ENCODE data around the gene GMEB2. TPM values are rescaled to one million over a fixed set of nuclear protein-coding genes. Genes with fewer than 3 reads are reported as not detected.

The GMEB2 gene
- total and polyA plus RNA-seq, 11 donors: 4.3 to 10.0 (median 6.1) TPM

- DNase-seq: no peak
- Histone ChIP-seq H3K27me3 (peaks cover 0 to 17% (median 5%) of the 10 kb centered on the region in 9 donors), H3K27ac (no peak overlapping the region), H3K4me3 (no peak overlapping the region), H3K36me3 (no peaks in the 10 kb centered on the region), H3K9me3 (no peaks in the 10 kb centered on the region), H3K4me1 (peaks cover 0 to 30% (median 19%) of the 10 kb centered on the region in 12 donors)
- WGBS, 4 donors: 79 to 86% (median 81%) methylated on average over 9 to 11 of the region's 11 CpGs
- TF ChIP-seq, protein P1, sequence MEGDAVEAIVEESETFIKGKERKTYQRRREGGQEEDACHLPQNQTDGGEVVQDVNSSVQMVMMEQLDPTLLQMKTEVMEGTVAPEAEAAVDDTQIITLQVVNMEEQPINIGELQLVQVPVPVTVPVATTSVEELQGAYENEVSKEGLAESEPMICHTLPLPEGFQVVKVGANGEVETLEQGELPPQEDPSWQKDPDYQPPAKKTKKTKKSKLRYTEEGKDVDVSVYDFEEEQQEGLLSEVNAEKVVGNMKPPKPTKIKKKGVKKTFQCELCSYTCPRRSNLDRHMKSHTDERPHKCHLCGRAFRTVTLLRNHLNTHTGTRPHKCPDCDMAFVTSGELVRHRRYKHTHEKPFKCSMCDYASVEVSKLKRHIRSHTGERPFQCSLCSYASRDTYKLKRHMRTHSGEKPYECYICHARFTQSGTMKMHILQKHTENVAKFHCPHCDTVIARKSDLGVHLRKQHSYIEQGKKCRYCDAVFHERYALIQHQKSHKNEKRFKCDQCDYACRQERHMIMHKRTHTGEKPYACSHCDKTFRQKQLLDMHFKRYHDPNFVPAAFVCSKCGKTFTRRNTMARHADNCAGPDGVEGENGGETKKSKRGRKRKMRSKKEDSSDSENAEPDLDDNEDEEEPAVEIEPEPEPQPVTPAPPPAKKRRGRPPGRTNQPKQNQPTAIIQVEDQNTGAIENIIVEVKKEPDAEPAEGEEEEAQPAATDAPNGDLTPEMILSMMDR (IDR thresholded peaks at IDR 0.05): no peak
- TF ChIP-seq POLR2A (IDR thresholded peaks at IDR 0.05): no peak
- intact Hi-C loops (cut with DNase I): no loop called here
- no peak for ATAC-seq
Measured at GRCh38 chr20:63648895-63649589, 22.1 kb upstream of the GMEB2 start.

DNA sequence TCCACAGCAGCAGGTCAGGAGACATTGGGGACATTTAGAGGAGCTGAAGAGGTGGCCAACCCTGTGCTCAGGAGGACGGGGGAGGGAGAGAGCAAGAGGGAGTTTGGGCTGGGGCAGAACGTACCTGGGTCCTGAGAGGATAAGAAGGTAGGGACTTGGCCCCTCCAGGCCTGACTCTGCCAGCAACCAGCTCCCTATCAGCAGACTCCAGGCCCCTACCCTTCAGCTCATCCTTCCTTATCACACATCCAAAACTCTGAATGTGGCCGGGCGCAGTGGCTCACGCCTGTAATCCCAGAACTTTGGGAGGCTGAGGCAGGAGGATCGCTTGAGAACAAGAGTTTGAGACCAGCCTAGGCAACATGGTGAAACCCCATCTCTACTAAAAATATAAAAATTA lies 21.3 kb upstream of the GMEB2 start:
- no peaks in the 10 kb centered on the region for H3K9me3 ChIP-seq
- no peak overlapping the region for H3K4me3 ChIP-seq
- peaks cover 0 to 21% (median 15%) of the 10 kb centered on the region in 12 donors for H3K4me1 ChIP-seq
- H3K27me3 ChIP-seq: peaks cover 0 to 17% (median 5%) of the 10 kb centered on the region in 9 donors
- DNase-seq (no peak), ATAC-seq (no peak)
- intact Hi-C loops (cut with DNase I): no loop called here
- TF ChIP-seq, protein P1 (IDR thresholded peaks at IDR 0.05): no peak
- no peak for TF ChIP-seq POLR2A (IDR thresholded peaks at IDR 0.05)
- WGBS, 4 donors: 79 to 91% (median 90%) methylated on average over 6 of the region's 6 CpGs
- no peaks in the 10 kb centered on the region for H3K36me3 ChIP-seq
- H3K27ac ChIP-seq: no peak overlapping the region

GRCh38 chr20:63645218-63645617 lies 18.3 kb upstream of the GMEB2 start:
- no peaks in the 10 kb centered on the region for H3K27me3 ChIP-seq
- DNase-seq (no peak), ATAC-seq (no peak)
- peaks cover 0 to 15% (median 6%) of the 10 kb centered on the region in 12 donors for H3K4me1 ChIP-seq
- TF ChIP-seq POLR2A (IDR thresholded peaks at IDR 0.05): no peak
- TF ChIP-seq, protein P1 (IDR thresholded peaks at IDR 0.05): no peak
- WGBS, 4 donors: 47 to 74% (median 69%) methylated on average over 3 to 4 of the region's 4 CpGs
- intact Hi-C loops (cut with DNase I): no loop called here
- H3K4me3 ChIP-seq: no peak overlapping the region
- H3K36me3 ChIP-seq: no peaks in the 10 kb centered on the region
- H3K27ac ChIP-seq: no peak overlapping the region
- no peaks in the 10 kb centered on the region for H3K9me3 ChIP-seq

DNA sequence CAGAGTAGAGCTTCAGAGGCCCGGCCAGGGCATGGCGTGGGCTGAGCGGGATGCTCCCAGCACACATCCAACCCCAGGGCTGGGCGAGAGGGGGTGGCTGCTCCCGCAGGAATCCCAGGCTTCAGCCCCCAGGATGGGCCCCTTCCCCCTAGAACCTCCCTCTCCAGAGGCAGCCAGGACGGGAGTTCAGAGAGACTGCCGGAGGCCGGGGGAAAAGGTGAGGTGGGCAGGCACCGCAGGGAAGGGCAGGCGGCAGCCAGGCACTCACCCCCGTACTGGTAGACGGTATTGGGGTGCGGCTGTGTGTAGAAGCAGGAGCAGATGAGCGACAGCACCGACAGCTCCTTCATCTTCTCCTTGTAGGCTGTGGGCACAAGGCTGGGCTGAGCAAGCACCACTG lies 17.0 kb upstream of the GMEB2 start:
- intact Hi-C loops (cut with DNase I): no loop called here
- no peaks in the 10 kb centered on the region for H3K9me3 ChIP-seq
- no peak overlapping the region for H3K4me3 ChIP-seq
- H3K27me3 ChIP-seq: no peaks in the 10 kb centered on the region
- ATAC-seq: no peak
- H3K36me3 ChIP-seq: no peaks in the 10 kb centered on the region
- peaks cover 0 to 26% (median 8%) of the 10 kb centered on the region in 12 donors for H3K4me1 ChIP-seq
- DNase-seq: no peak
- TF ChIP-seq, protein P1 (IDR thresholded peaks at IDR 0.05): no peak
- no peak for TF ChIP-seq POLR2A (IDR thresholded peaks at IDR 0.05)
- WGBS, 4 donors: 86 to 89% (median 88%) methylated on average over 15 of the region's 15 CpGs
- H3K27ac ChIP-seq: no peak overlapping the region
